Lung (tissue), 12 donors: Measurements from ENCODE around the gene ZNF155. TPM values are rescaled to one million over a fixed set of nuclear protein-coding genes. Genes with fewer than 3 reads are reported as not detected.
A peak's percentile ranks its signal among the peaks of the same experiment; 100 is the strongest.

Experiments used
- ATAC-seq: fragments of 200-7000 bp; cut with Tn5 transposase; one replicate; pipeline ENCODE4 v1.9.1; 2020; ENCODE audit warnings: moderate number of reproducible peaks; ENCODE audit not compliant: insufficient read depth, low FRiP score
- DNase-seq, 3 donors: peaks; one replicate each; pipeline ENCODE4 v3.0.0-alpha.2; 2013 to 2017
- H3K27ac ChIP-seq, 2 donors: one replicate each; pipeline ENCODE4 v1.5.1; 2013; ENCODE audit warnings: mild to moderate bottlenecking in 2 of 2, moderate library complexity in 2 of 2, control low read depth in 1 of 2, inconsistent platforms in 1 of 2, low read depth in 1 of 2, low read length in 1 of 2
- H3K27me3 ChIP-seq, 3 donors: one replicate each; pipeline ENCODE4 v1.5.1; 2013; ENCODE audit warnings: low read length in 2 of 3; ENCODE audit not compliant: control insufficient read depth in 3 of 3, insufficient read depth in 3 of 3
- H3K36me3 ChIP-seq, 4 donors: one replicate each; pipeline ENCODE4 v1.5.1; 2013; ENCODE audit warnings: low read length in 4 of 4, mild to moderate bottlenecking in 1 of 4, moderate library complexity in 1 of 4; ENCODE audit not compliant: control insufficient read depth in 4 of 4, insufficient read depth in 4 of 4
- H3K4me1 ChIP-seq, 5 donors: one replicate each; pipeline ENCODE4 v1.5.1; 2013; ENCODE audit warnings: low read length in 5 of 5, mild to moderate bottlenecking in 2 of 5, moderate library complexity in 1 of 5; ENCODE audit not compliant: control insufficient read depth in 5 of 5, insufficient read depth in 5 of 5
- H3K4me3 ChIP-seq: one replicate; pipeline ENCODE4 v1.5.1; 2013; ENCODE audit warnings: mild to moderate bottlenecking, control low read depth, moderate library complexity
- H3K9ac ChIP-seq, 2 donors: one replicate each; pipeline ENCODE4 v1.5.1; 2013; ENCODE audit warnings: low read length in 2 of 2, control low read depth in 1 of 2; ENCODE audit not compliant: insufficient read depth in 1 of 2
- H3K9me3 ChIP-seq, 4 donors: one replicate each; pipeline ENCODE4 v1.5.1; 2013; ENCODE audit warnings: low read length in 3 of 4, mild to moderate bottlenecking in 1 of 4, moderate library complexity in 1 of 4; ENCODE audit not compliant: control insufficient read depth in 4 of 4, insufficient read depth in 3 of 4
- WGBS, 2 donors: extraction: QIAGEN DNeasy Blood & Tissue Kit; methylation state at CpG; one replicate each; pipeline ENCODE4 v1.1.7; 2013; 5-methylcytosine and 5-hydroxymethylcytosine counted together
- polyA plus RNA-seq, 2 donors: library from polyadenylated mRNA; stranded (reverse); fragments of 200-250 nt; gene quantifications; one replicate each; pipeline ENCODE4 v1.2.1, GENCODE V29; 2013
- total RNA-seq, 2 donors: library from RNA; depleted of rRNA in 1 of 2; stranded (reverse); fragments of >200 nt in 1 of 2; gene quantifications; one replicate each; pipeline ENCODE4 v1.2.1, GENCODE V29; 2014 to 2021
- TF ChIP-seq, protein P1 (sequence below): IDR thresholded peaks from 2 replicates; pipeline ENCODE4 v1.5.1; 2012; ENCODE audit warnings: mild to moderate bottlenecking; ENCODE audit errors: control extremely low read depth, extremely low read depth
- donor health status: control.
- donor health status: control.
- donor health status: Bipolar disorder and iron deficiency.
- donor health status: healthy.
- donor health status: DM: yes; HTN: yes; CAD: no.

Gene ZNF155
- total and polyA plus RNA-seq, 4 donors = 4.4 to 7.8 (median 4.7) TPM

GRCh38 chr19:44002566-44003460 lies 18.8 kb downstream of the ZNF155 start, which contains the start of gene ZNF230:
Gene ZNF230, plus strand, starts transcription at chr19:44002957. Its CDS starts 4,122 bp downstream, at chr19:44007079.
- peaks cover 4 to 15% (median 11%) of the 10 kb centered on the region in 4 donors for H3K36me3 ChIP-seq
- ATAC-seq (peak; percentile 93), DNase-seq (peak; percentile 96 to 99 (median 99))
- H3K4me1 ChIP-seq = peaks cover 0 to 9% (median 6%) of the 10 kb centered on the region in 5 donors
- H3K9ac ChIP-seq = peak within 1 kb of the TSS; percentile 50 to 98
- peak within 1 kb of the TSS; percentile 73 for H3K4me3 ChIP-seq
- no peaks in the 10 kb centered on the region for H3K27me3 ChIP-seq
- WGBS, 2 donors = 1% methylated on average over 48 of the region's 48 CpGs
- TF ChIP-seq, protein P1, sequence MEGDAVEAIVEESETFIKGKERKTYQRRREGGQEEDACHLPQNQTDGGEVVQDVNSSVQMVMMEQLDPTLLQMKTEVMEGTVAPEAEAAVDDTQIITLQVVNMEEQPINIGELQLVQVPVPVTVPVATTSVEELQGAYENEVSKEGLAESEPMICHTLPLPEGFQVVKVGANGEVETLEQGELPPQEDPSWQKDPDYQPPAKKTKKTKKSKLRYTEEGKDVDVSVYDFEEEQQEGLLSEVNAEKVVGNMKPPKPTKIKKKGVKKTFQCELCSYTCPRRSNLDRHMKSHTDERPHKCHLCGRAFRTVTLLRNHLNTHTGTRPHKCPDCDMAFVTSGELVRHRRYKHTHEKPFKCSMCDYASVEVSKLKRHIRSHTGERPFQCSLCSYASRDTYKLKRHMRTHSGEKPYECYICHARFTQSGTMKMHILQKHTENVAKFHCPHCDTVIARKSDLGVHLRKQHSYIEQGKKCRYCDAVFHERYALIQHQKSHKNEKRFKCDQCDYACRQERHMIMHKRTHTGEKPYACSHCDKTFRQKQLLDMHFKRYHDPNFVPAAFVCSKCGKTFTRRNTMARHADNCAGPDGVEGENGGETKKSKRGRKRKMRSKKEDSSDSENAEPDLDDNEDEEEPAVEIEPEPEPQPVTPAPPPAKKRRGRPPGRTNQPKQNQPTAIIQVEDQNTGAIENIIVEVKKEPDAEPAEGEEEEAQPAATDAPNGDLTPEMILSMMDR = no peak
- H3K27ac ChIP-seq = peak within 1 kb of the TSS; percentile 61 to 85
- peaks cover 0 to 11% (median 7%) of the 10 kb centered on the region in 4 donors for H3K9me3 ChIP-seq

- ATAC-seq = no peak
- TF ChIP-seq, protein P1 = no peak
- peak overlapping the region; percentile 50 to 98 for H3K9ac ChIP-seq
- DNase-seq = peak; percentile 16 to 40 (median 29)
- peak overlapping the region in 1 of 2 donors; percentile 59 for H3K27ac ChIP-seq
- H3K4me1 ChIP-seq = peaks cover 0 to 9% (median 6%) of the 10 kb centered on the region in 5 donors
- peaks cover 0 to 14% (median 10%) of the 10 kb centered on the region in 4 donors for H3K9me3 ChIP-seq
- WGBS, 2 donors = 4% methylated on average over 15 of the region's 15 CpGs
- H3K36me3 ChIP-seq = peaks cover 7 to 23% (median 18%) of the 10 kb centered on the region in 4 donors
- no peaks in the 10 kb centered on the region for H3K27me3 ChIP-seq
- peak overlapping the region; percentile 73 for H3K4me3 ChIP-seq
Observed at GRCh38 chr19:44003461-44004009, 19.5 kb downstream of the ZNF155 start.

DNA sequence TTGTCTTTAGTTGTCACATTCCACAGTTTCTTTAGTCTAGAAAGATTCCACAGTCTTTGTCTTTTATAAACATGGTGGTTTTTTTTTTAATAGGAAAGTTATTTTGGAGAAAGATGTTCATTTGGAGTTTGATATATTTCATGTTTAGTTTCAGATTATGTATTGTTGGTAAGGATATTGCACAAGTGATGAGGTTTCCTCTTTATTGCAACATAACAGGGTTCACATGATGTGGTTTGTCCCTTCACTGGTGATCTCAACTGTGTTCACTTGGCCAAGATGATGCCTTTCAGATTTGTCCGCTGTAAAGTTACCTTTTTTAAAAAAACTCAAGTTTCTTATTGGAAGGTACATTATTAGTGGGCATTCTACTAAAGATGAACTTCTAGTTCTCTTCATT lies 22.0 kb downstream of the ZNF155 start:
- DNase-seq (no peak), ATAC-seq (no peak)
- H3K27me3 ChIP-seq = no peaks in the 10 kb centered on the region
- no peak overlapping the region for H3K4me3 ChIP-seq
- peaks cover 27 to 47% (median 41%) of the 10 kb centered on the region in 4 donors for H3K36me3 ChIP-seq
- peaks cover 0 to 9% (median 6%) of the 10 kb centered on the region in 5 donors for H3K4me1 ChIP-seq
- TF ChIP-seq, protein P1 = no peak
- H3K27ac ChIP-seq = no peak overlapping the region
- H3K9ac ChIP-seq = no peak overlapping the region
- peaks cover 10 to 35% (median 32%) of the 10 kb centered on the region in 4 donors for H3K9me3 ChIP-seq
- 32 to 74% methylated on average over 1 of the region's 1 CpG for WGBS, 2 donors
